Hypothalamus (tissue), 51 donors: ENCODE measurements around the gene MAJIN.
"Not testable (repeated sequence)": the region's sequence is repeated elsewhere in the genome, so short reads cannot be mapped to it uniquely, and the experiment has no call there.

Experiments used
- DNase-seq, 51 donors: peaks; one replicate each; lab custom pipeline; 2025; lab: John Stamatoyannopoulos, UW

Gene MAJIN

DNA sequence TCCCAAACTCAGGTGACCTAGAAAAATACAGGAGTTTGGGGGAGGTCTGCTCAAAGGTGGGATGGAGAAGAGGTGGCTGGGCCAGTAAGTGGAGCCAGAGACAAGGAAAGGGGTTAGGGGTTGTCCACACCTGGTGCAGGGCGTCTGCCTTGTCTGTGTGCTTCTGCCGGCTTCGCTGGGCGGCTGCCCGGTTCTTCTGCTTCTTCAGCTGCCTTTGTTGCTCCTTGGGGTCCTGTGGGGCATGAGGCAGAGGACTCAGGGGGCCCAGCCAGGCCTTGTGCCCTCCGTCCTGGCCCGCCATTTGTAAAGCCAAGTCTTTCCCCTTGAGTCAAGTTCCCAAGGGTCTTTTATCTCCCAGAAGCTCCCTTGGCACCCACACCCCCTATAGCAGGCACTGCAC is 22.4 kb upstream of the MAJIN start:
- no peak for DNase-seq

DNA sequence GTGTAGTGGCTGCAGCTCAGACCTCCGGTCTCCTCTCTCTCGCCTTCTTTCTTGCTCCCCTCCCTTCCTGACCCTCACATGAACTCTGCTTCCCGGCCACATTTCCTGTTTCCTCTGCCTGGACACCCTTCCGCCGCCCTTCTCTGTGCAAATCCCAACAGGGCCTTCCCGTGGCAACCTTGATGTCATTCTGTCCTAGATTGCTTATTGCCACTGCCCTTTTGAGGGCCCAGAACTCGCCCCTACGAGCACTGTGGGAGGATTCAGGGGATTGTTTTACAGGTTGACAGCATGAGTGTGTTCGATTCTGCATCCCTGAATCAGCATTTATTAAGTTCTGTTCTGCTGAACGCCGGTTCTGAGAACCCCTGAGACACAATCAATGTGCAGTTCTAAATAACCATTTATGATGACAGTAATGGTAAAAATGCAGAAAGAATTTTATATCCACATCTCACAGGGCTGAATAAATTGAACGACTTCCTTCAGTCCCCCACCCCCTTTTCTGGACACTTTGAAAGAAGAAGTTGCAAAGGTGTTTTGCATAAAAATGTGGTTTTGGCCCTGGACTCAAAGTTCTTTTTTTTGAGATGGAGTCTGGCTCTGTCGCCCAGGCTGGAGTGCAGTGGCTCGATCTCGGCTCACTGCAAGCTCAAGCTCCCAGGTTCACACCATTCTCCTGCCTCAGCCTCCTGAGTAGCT is 18.5 kb upstream of the MAJIN start:
- no peak for DNase-seq

DNA sequence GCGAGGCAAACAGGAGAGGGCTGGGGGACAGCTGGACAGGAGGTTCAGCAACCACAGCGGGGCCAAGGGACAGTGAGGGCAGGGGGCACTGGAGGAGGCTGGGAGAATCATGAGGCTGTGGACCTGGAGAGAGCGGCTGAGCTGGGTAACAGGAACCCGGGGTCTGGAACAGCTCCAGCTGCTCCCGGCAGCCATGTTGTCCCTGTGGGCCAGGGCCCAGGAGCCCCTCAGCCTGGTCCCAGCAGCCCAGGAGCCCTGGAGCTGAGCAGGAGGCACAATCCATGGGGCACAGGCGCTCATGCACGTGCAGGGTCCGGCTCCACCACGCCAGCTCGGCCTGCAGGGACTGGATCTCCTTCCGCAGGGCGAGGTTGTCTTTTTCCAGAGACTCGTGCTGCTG is 17.5 kb upstream of the MAJIN start:
- DNase-seq: no peak

DNA sequence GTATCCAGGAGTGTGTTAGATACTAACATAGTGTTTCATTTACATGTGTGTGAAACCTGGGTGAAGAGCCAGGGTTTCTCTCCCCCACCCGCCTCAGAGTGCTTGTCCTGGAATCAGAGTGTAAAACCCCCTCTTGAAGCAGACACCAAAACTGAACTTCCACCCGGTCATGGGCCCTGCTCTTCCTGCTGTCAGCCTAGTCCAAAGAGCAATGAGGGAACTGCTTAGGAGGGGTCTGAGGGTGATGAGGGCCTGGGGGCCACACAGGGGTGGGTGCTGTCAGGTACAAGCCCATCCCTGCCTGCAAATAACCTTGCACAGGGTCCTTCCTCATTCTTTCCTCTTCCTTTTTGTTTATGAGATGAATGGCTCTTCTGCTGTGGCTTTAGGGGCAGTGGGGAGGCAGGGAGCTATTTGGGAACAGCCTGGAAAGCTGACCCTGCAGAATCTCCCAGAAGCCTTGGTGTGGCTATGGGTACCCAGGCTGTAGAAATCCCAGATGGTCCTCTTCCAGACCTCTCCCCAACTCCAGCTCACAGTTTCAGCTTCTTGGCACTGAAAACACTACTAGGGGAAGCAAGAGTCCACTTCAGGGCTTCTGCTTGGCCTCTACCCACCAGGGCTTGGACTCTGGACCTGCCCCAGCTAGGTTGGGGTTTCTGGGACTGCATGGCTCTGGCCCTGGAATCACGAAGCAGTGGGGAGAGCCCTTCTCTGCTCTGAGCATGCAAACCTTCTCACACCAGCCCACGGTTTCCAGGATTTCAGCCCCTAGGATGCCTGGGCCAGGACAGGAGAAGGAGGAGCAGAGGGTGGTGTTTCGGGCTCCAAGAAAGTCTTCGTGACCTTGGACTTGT is 16.3 kb upstream of the MAJIN start:
- no peak for DNase-seq

DNA sequence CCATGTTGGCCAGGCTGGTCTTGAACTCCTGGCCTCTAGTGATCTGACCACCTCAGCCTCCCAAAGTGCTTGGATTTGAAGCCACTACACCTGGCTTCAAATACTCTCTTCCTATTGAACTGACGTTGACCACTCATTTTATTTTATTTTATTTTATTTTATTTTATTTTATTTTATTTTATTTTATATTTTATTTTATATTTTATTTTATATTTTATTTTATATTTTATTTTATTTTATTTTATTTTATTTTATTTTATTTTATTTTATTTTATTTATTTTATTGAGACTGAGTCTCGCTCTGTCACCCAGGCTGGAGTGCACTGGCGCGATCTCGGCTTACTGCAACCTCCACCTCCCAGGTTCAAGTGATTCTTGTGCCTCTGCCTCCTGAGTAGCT is 11.4 kb upstream of the MAJIN start:
- DNase-seq: not testable (repeated sequence)

DNA sequence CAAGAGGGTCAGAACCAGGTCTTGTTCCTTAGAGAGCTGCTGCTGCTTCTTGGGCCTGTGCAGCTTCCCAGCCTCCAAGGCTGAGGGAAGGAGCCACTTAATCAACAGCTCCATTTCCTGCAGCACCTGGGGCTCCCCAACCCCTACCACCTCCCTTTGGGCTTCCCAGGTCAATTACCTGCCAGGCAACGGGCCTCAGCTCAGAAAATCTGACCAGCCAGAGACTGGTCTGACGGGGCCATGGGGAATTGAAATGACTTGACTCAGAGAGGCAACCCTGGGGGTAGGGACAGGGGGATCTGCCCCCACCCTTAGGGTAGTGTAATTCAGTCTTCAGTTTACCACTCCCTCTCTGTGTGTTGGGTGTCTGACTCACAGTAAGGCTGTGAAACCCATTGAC is 4.7 kb upstream of the MAJIN start:
- DNase-seq: no peak

DNA sequence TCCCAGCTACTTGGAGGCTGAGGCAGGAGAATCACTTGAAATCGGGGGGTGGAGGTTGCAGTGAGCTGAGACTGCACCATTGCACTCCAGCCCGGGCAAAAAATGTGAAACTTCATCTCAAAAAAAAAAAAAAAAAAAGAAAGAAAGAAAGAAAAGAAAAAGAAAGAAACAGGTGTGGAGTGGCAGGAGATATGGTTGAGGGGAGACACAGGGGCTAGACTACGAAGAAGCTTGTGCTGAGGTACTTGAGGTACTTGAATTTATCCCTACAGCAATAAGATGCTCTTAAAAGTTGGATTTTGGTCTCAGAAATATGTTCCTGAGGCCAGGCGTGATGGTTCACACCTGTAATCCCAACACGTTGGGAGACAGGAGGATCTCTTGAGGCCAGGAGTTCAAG is 2.2 kb upstream of the MAJIN start:
- DNase-seq: no peak

DNA sequence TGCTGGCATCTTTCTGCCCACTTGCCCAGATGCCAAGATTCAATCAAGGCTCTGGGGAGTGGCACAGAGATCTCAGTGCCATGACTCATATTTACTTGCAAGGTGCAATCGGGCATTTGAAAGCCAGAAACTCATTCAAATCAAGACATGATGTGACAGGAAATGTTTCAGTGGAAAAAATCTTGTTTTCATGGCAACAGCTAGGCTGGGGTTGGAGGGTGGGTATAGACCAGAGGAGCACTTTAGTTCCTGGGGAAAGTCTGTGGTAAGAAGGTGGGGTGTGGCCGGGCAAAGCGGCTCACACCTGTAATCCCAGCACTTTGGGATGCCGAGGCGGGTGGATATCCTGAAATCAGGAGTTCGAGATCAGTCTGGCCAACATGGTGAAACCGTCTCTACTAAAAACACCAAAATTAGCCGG is 1.2 kb downstream of the MAJIN start:
- DNase-seq: no peak

DNA sequence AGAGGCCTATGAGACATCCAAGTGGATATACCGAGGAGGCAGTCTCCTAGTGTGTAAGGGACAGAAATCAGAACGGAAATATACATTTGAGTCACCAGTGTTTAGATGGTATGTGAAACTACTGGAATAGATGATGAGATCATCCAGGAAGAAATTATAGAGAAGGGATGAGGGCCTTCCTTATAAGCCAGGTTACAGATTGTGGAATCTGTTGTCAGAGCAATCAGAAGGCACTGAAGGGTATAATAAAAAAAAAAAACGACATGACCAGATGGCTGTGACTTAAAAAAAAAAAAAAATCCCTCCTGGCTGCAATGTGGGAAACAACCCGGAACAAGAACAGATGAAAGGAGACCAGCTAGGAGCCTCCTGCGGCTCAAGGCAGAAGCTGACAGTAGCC is 2.7 kb downstream of the MAJIN start:
- no peak for DNase-seq

DNA sequence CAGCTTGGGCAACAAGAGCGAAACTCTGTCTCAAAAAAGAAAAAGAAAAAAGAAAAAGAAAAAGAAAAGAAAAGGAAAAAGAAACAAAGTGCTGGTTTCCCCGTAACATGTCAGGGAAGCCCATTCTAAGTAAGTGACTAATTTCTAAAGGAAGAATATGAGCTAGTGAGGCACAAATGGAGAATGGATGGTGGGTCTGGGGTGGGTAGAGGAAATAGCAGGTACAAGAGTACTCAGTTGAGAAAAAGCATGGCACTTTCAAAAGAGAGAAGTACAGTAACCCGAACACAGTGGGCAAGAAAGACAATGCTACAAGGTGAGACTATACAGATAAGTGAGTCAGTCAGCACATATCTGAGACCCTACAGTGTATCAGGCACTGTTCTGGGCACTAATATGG is 4.5 kb downstream of the MAJIN start:
- no peak for DNase-seq

DNA sequence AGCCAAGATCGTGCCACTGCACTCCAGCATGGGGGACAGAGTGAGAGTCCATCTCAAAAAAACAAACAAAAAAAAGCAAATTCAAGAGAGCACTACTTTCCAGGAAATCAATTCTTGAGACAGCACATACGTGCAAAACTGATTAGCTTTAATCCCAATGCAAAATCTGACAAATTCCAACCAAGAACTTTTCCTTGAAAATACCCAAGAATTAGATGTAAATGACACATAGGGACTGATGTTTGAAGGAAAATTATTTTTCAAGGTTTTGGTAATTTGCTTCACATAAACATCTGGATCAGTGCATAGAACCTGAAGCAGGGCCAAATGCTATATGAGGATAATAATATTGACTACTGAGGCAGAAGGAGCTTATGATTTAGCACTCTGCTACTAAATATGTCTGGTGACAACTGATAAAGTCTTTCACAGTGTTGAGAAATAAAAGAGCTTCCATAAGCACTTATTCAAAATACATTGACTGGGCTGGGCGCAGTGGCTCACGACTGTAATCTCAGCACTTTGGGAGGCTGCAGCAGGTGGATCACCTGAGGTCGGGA is 8.8 kb downstream of the MAJIN start:
- DNase-seq: no peak

DNA sequence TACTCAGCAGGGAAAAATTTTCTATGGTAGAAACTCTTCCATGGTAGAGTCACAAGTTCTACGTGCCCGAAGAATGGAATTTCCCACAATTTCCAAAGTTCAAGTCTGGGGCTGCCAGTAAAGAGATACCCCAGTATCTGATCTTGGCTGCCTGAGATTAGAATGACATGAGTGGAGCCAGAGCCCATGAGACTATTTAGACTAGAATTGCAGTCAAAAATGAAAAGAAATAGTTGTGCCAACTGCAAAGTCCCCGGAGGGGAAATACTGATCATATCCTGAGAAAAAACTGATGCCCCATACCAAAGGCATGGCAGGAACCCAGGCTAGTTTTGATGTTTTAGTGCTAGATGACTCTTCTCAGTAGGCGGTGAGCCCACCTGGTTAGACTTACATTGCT is 11.2 kb downstream of the MAJIN start:
- DNase-seq: no peak

DNA sequence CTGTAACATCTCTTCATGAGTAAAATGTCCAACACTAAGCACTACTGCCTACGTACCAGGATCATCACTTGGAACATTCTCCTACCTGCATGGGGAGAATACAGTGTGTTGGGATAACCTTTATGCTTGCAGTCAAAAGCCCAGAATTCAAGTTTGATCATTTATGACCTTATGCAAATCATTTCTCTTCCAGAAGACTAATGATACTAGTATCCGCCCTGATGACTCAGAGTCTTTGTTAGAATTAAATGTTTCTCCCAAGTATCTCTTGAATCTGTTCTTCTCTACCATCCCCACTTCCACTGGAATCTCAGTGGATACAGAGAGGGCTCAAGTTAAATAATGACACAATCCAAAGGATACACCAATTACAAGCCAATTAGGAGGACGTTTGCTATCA is 12.4 kb downstream of the MAJIN start:
- no peak for DNase-seq

DNA sequence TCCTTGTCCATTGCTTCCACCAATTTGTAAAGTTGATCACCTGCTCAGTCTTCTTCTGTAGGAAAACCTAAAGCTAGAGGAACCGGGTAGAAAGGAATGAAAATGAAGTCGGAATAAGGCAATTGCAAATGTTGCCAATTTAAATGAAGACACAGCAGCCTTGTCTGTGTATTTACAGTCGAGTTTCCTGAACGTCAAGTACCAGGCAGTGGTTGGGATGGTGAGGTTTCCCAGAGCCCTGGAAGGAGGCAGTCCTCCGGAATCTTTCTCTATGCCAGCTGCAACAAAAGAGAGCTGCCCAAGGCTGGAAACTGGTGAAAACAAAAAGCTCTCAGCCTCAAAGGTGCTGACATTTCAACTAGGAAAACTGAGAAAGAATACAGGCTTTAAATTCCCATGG is 17.7 kb downstream of the MAJIN start:
- no peak for DNase-seq

DNA sequence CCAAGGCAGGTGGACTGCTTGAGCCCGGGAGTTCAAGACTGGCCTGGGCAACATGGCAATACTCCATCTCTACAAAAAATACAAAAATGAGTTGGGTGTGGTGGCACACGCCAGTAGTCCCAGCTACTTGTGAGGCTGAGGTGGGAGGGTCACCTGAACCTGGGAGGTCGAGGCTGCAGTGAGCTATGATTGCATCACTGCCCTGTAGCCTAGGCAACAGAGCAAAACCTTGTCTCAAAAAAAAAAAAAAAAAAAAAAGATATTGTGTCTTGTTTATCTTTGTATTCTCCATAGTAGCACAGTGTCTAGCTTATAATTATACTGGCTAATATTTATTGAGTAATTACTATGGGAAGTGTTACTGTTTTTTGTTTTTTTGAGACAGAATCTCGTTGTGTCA is 20.4 kb downstream of the MAJIN start:
- no peak for DNase-seq

DNA sequence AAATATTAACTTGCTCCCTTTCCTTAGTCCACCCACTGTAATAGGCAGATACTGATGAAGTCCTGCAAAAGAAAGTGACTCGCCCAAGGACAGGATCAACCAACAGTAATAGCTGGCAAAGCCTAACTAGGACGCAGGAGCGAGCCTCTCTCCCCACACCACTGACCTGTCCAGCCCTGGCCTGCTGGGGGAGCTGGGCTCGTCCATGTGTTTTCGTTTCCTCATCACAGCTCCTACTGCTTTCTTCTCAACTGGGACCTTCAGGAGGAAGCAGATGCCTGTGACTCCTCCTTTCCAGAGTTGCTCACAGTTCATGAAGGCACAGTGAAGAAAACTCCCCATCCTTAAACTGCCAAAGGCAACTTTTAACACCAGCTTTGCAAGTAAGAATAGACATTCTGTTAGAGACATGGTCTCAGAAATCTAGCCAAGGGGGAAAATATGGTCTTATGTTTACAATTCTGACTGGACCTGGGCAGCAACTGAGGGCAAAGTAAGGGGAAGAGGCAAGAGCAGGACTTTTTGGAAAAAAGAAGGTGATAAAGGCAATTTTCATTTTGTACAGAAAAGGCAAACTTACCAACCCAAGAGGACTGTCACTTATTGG is 24.6 kb downstream of the MAJIN start:
- DNase-seq: peak in 1 of 51 donors; percentile 5

DNA sequence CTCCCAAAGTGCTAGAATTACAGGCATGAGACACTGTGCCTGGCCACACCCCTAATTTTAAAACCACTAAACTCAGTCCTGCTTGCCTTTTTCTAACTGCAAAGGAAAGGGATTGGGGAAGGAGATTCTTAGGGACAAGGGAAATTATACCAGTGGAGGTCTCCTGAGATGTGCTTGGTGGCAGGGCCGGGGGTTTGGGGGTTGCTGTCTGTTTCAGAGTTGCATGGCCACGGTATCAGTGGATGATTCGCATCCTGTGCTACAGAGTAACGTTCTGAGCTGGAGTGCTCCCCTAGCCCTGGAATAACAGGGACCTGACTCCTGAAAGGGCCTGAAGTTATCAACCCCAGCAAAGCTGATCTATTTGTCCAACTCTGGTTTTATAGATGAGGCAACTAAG is 35.4 kb downstream of the MAJIN start:
- DNase-seq: no peak

DNA sequence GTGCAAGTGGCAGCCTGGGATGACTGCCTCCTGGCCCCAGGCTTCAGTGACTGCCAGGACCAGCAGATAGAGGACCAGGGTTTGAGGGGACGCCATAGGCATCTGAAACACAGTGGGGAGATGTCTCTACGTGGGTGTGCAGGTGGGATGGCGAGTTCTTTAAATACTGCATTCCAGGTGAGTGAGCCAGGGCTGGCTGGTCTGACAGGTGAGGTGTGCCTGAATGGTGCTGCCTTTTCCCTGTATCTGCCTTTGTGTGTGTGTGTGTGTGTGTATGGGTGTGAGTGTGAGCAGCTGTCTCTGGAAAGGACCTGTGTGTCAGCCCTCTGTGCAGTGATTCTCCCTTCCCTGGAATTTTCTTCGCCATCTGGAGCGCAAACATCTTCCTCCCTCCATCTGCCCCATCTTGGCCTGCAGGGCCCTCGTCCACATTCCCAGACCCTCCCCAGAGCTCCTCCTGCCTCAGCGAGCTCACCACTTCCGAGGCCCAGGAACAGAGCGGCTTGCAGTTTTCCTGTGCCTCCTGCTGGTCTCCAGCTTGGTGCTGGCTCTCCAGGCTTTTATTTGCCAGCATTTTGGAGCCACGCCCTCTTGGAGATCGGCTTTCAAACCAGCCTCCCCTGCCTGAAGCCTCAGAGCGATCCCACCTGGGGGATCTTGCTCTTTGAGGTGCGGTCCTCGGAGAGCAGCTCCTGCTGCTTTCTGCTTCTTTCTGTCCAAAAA is 36.4 kb downstream of the MAJIN start, which contains the start of gene GPHA2:
GPHA2 (minus strand) TSS at position 535 of the 723 bp plus-strand sequence; CDS start at position 102, 433 bp downstream.
- DNase-seq: no peak

DNA sequence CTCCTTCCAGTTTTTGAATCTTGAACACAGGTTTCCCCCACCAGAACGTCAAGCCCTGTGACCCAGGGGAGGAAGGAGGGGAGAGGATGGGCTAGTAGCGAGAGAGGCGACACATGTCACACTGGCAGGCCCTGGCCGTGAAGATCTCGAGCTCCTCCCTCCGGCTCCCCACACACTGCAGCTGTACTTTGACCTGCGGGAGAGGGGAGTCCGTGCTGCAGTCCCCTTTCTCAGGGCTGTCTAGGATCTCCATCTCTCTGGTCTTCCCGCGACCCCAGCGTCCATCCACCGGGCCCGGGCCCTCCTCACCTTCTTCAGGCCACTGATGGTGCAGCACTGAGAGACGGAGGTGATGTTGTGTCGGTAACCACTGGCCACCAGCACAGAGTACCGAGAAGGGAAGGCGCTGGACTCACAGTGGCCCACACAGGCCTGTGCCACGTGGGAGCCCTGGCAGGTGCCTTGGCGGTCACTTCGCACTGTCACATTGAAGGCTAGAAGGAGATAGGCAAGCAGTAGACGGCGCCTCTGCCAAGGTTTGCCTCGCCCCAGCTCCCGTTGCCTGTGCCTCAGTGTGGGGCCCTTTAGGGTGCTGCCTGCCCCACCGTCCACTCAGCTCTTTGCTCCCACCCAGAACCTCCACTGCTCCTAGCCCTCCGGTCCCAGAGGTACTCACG is 37.1 kb downstream of the MAJIN start:
- no peak for DNase-seq
